Measurements from ENCODE around the gene CMTM8.

DNA sequence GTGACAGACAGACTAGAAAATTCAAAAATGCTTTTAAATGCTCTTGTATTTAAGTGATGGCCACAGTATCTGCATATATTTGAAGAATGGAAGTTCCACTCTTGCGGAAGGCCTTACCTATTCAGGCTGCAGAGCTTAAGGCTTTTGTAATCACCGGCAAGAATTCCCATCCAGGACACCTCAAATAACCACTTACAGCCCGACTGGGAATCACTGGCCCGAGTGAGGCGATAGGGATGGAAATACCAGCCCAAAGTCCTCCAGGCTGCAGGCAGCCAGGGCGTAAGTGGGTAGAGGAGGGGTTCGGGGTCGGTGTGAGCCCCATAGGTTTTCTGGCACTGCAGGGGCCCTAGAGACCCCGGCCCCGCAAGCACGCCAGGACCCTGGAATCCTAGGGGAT, 162.6 kb downstream of the CMTM8 start:
- TF ChIP-seq BHLHE40 (IDR thresholded peaks at IDR 0.05; ENCODE audit: low read depth, low read length), result no peak
- TF ChIP-seq, protein P1, sequence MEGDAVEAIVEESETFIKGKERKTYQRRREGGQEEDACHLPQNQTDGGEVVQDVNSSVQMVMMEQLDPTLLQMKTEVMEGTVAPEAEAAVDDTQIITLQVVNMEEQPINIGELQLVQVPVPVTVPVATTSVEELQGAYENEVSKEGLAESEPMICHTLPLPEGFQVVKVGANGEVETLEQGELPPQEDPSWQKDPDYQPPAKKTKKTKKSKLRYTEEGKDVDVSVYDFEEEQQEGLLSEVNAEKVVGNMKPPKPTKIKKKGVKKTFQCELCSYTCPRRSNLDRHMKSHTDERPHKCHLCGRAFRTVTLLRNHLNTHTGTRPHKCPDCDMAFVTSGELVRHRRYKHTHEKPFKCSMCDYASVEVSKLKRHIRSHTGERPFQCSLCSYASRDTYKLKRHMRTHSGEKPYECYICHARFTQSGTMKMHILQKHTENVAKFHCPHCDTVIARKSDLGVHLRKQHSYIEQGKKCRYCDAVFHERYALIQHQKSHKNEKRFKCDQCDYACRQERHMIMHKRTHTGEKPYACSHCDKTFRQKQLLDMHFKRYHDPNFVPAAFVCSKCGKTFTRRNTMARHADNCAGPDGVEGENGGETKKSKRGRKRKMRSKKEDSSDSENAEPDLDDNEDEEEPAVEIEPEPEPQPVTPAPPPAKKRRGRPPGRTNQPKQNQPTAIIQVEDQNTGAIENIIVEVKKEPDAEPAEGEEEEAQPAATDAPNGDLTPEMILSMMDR (IDR thresholded peaks at IDR 0.05), result no peak

Data from A549 (cell line).